ENCODE data around the gene GSDMA. TPM values are rescaled to one million over a fixed set of nuclear protein-coding genes. Genes with fewer than 3 reads are reported as not detected.
"Not testable (repeated sequence)": the region's sequence is repeated elsewhere in the genome, so short reads cannot be mapped to it uniquely, and the experiment has no call there.

The GSDMA gene
- total and polyA plus RNA-seq, 4 donors: 0.26 to 0.91 (median 0.33) TPM; not detected in 1

GRCh38 chr17:40004072-40004471, 41.3 kb downstream of the GSDMA start:
- no peak for DNase-seq

GRCh38 chr17:40004712-40005111, 41.9 kb downstream of the GSDMA start:
- Histone ChIP-seq H3K9ac (ENCODE audit: insufficient read depth in 1 of 2, low read length in 2 of 2) (no peak overlapping the region), H3K4me1 (ENCODE audit: control insufficient read depth in 5 of 5, insufficient read depth in 5 of 5, low read length in 5 of 5) (no peaks in the 10 kb centered on the region), H3K4me3 (no peak overlapping the region), H3K9me3 (ENCODE audit: control insufficient read depth in 4 of 4, insufficient read depth in 3 of 4, low read length in 3 of 4) (no peaks in the 10 kb centered on the region), H3K27me3 (ENCODE audit: control insufficient read depth in 3 of 3, insufficient read depth in 3 of 3, low read length in 2 of 3) (no peaks in the 10 kb centered on the region), H3K36me3 (ENCODE audit: control insufficient read depth in 4 of 4, insufficient read depth in 4 of 4, low read length in 4 of 4) (no peaks in the 10 kb centered on the region), H3K27ac (ENCODE audit: low read depth in 1 of 2, low read length in 1 of 2) (no peak overlapping the region)
- WGBS, 2 donors: 81 to 88% methylated on average over 7 of the region's 7 CpGs
- no peak for TF ChIP-seq CTCF (IDR thresholded peaks at IDR 0.05; ENCODE audit: control extremely low read depth, extremely low read depth)
- no peak for DNase-seq
- ATAC-seq (ENCODE audit: insufficient read depth, low FRiP score): no peak

More at GRCh38 chr17:40004072-40004471, 41.3 kb downstream of the GSDMA start:
- no peaks in the 10 kb centered on the region for H3K27me3 ChIP-seq (ENCODE audit: control insufficient read depth in 3 of 3, insufficient read depth in 3 of 3, low read length in 2 of 3)
- no peak overlapping the region for H3K9ac ChIP-seq (ENCODE audit: insufficient read depth in 1 of 2, low read length in 2 of 2)
- TF ChIP-seq CTCF (IDR thresholded peaks at IDR 0.05; ENCODE audit: control extremely low read depth, extremely low read depth): no peak
- H3K4me3 ChIP-seq: no peak overlapping the region
- no peak overlapping the region for H3K27ac ChIP-seq (ENCODE audit: low read depth in 1 of 2, low read length in 1 of 2)
- ATAC-seq (ENCODE audit: insufficient read depth, low FRiP score): no peak
- no peaks in the 10 kb centered on the region for H3K36me3 ChIP-seq (ENCODE audit: control insufficient read depth in 4 of 4, insufficient read depth in 4 of 4, low read length in 4 of 4)
- H3K4me1 ChIP-seq (ENCODE audit: control insufficient read depth in 5 of 5, insufficient read depth in 5 of 5, low read length in 5 of 5): peaks cover 0 to under 1% (median 0%) of the 10 kb centered on the region in 5 donors
- WGBS, 2 donors: 86 to 88% methylated on average over 9 of the region's 9 CpGs
- H3K9me3 ChIP-seq (ENCODE audit: control insufficient read depth in 4 of 4, insufficient read depth in 3 of 4, low read length in 3 of 4): no peaks in the 10 kb centered on the region

- Histone ChIP-seq H3K9me3 (ENCODE audit: control insufficient read depth in 4 of 4, insufficient read depth in 3 of 4, low read length in 3 of 4) (no peaks in the 10 kb centered on the region), H3K27ac (ENCODE audit: low read depth in 1 of 2, low read length in 1 of 2) (no peak overlapping the region), H3K9ac (ENCODE audit: insufficient read depth in 1 of 2, low read length in 2 of 2) (no peak overlapping the region), H3K4me1 (ENCODE audit: control insufficient read depth in 5 of 5, insufficient read depth in 5 of 5, low read length in 5 of 5) (peaks cover 0 to 5% (median 0%) of the 10 kb centered on the region in 5 donors), H3K36me3 (ENCODE audit: control insufficient read depth in 4 of 4, insufficient read depth in 4 of 4, low read length in 4 of 4) (no peaks in the 10 kb centered on the region), H3K27me3 (ENCODE audit: control insufficient read depth in 3 of 3, insufficient read depth in 3 of 3, low read length in 2 of 3) (no peaks in the 10 kb centered on the region), H3K4me3 (no peak overlapping the region)
- WGBS, 2 donors: 86 to 90% methylated on average over 6 of the region's 6 CpGs
- TF ChIP-seq CTCF (IDR thresholded peaks at IDR 0.05; ENCODE audit: control extremely low read depth, extremely low read depth): no peak
- ATAC-seq (ENCODE audit: insufficient read depth, low FRiP score) (no peak), DNase-seq (peak in 1 of 3 donors; percentile 15)
These were observed 42.7 kb downstream of the GSDMA start for GRCh38 chr17:40005520-40005919.

GRCh38 chr17:40010946-40011500, 48.2 kb downstream of the GSDMA start:
- not testable (repeated sequence) for H3K9ac ChIP-seq (ENCODE audit: insufficient read depth in 1 of 2, low read length in 2 of 2); H3K9me3 ChIP-seq (ENCODE audit: control insufficient read depth in 4 of 4, insufficient read depth in 3 of 4, low read length in 3 of 4); ATAC-seq (ENCODE audit: insufficient read depth, low FRiP score); H3K27me3 ChIP-seq (ENCODE audit: control insufficient read depth in 3 of 3, insufficient read depth in 3 of 3, low read length in 2 of 3); H3K36me3 ChIP-seq (ENCODE audit: control insufficient read depth in 4 of 4, insufficient read depth in 4 of 4, low read length in 4 of 4); H3K4me3 ChIP-seq; DNase-seq; H3K27ac ChIP-seq (ENCODE audit: low read depth in 1 of 2, low read length in 1 of 2)
- H3K4me1 ChIP-seq (ENCODE audit: control insufficient read depth in 5 of 5, insufficient read depth in 5 of 5, low read length in 5 of 5): peaks cover 0 to 22% (median 6%) of the 10 kb centered on the region in 5 donors
- WGBS, 2 donors: 95% methylated on average over 37 to 38 of the region's 38 CpGs

- not testable (repeated sequence) for H3K9me3 ChIP-seq (ENCODE audit: control insufficient read depth in 4 of 4, insufficient read depth in 3 of 4, low read length in 3 of 4); H3K36me3 ChIP-seq (ENCODE audit: control insufficient read depth in 4 of 4, insufficient read depth in 4 of 4, low read length in 4 of 4); H3K4me3 ChIP-seq; H3K27me3 ChIP-seq (ENCODE audit: control insufficient read depth in 3 of 3, insufficient read depth in 3 of 3, low read length in 2 of 3); H3K9ac ChIP-seq (ENCODE audit: insufficient read depth in 1 of 2, low read length in 2 of 2); H3K27ac ChIP-seq (ENCODE audit: low read depth in 1 of 2, low read length in 1 of 2); ATAC-seq (ENCODE audit: insufficient read depth, low FRiP score); DNase-seq
- peaks cover 0 to 30% (median 6%) of the 10 kb centered on the region in 5 donors for H3K4me1 ChIP-seq (ENCODE audit: control insufficient read depth in 5 of 5, insufficient read depth in 5 of 5, low read length in 5 of 5)
- WGBS, 2 donors: 75 to 77% methylated on average over 20 to 21 of the region's 22 CpGs
These were observed 49.3 kb downstream of the GSDMA start for GRCh38 chr17:40012017-40012647.

Measured in lung (tissue), 12 donors.